CD14-positive monocyte (primary cell): ENCODE results near the gene NDUFB5. TPM values are rescaled to one million over a fixed set of nuclear protein-coding genes. Genes with fewer than 3 reads are reported as not detected.

Experiments
- DNase-seq, 3 donors: peaks; one replicate each; pipeline ENCODE4 v3.0.0-alpha.2; 2011 to 2022
- H2AFZ ChIP-seq: 2 replicates; pipeline ENCODE4 v1.6.0; 2012; ENCODE audit warnings: mild to moderate bottlenecking, low read depth, low read length, inconsistent platforms; ENCODE audit not compliant: insufficient read depth, poor library complexity, severe bottlenecking
- H3K27ac ChIP-seq, 2 donors: 1 replicate in 1 of 2; 2 replicates in 1 of 2; pipeline ENCODE4 v1.5.1; 2012 to 2013; ENCODE audit warnings: low read length in 2 of 2, control low read depth in 1 of 2, inconsistent platforms in 1 of 2, low read depth in 1 of 2, mild to moderate bottlenecking in 1 of 2
- H3K27me3 ChIP-seq, 2 donors: one replicate each; pipeline versions ENCODE4 v1.6.0 to v1.6.1; 2011 to 2013; ENCODE audit warnings: low read length in 2 of 2; ENCODE audit not compliant: control insufficient read depth in 2 of 2, insufficient read depth in 2 of 2
- H3K36me3 ChIP-seq, 2 donors: replicated peaks in 1 of 2; 1 replicate in 1 of 2; 2 replicates in 1 of 2; pipeline versions ENCODE4 v1.5.1 to v1.6.1; 2012 to 2013; ENCODE audit warnings: low read length in 2 of 2, control low read depth in 1 of 2, inconsistent platforms in 1 of 2, mild to moderate bottlenecking in 1 of 2; ENCODE audit not compliant: insufficient read depth in 2 of 2, control insufficient read depth in 1 of 2
- H3K4me1 ChIP-seq, 2 donors: 1 replicate in 1 of 2; 2 replicates in 1 of 2; pipeline versions ENCODE4 v1.5.1 to v1.6.1; 2012 to 2013; ENCODE audit warnings: low read length in 2 of 2, control low read depth in 1 of 2, inconsistent platforms in 1 of 2, mild to moderate bottlenecking in 1 of 2, moderate library complexity in 1 of 2; ENCODE audit not compliant: insufficient read depth in 2 of 2, control insufficient read depth in 1 of 2
- H3K4me2 ChIP-seq: replicated peaks from 2 replicates; pipeline ENCODE3; 2012; ENCODE audit warnings: low read length, moderate library complexity, mild to moderate bottlenecking; ENCODE audit not compliant: poor library complexity, severe bottlenecking; ENCODE audit errors: extremely low read depth
- H3K4me3 ChIP-seq, 3 experiments: fragments of 200-600 bp in 1 of 3; sonication (generic) in 1 of 3; replicated peaks in 1 of 3; 1 replicate in 2 of 3; 2 replicates in 1 of 3; pipeline ENCODE4 v1.5.1; 2011 to 2013; ENCODE audit warnings: low read length in 3 of 3, mild to moderate bottlenecking in 3 of 3, control low read depth in 2 of 3, low read depth in 2 of 3, inconsistent platforms in 1 of 3, moderate library complexity in 1 of 3
- H3K79me2 ChIP-seq: 2 replicates; pipeline ENCODE4 v1.6.0; 2012; ENCODE audit warnings: mild to moderate bottlenecking, control low read depth, inconsistent platforms, low read length, moderate library complexity; ENCODE audit not compliant: insufficient read depth
- H3K9ac ChIP-seq: 2 replicates; pipeline ENCODE4 v1.6.0; 2017; ENCODE audit warnings: low read length, mild to moderate bottlenecking; ENCODE audit not compliant: insufficient read depth, poor library complexity, severe bottlenecking
- H3K9me3 ChIP-seq, 2 donors: replicated peaks in 1 of 2; 1 replicate in 1 of 2; 2 replicates in 1 of 2; pipeline versions ENCODE4 v1.5.1 to v1.6.1; 2012 to 2013; ENCODE audit warnings: low read length in 2 of 2, control low read depth in 1 of 2; ENCODE audit not compliant: control insufficient read depth in 1 of 2, insufficient read depth in 1 of 2
- H4K20me1 ChIP-seq: 2 replicates; pipeline ENCODE4 v1.6.0; 2012; ENCODE audit warnings: mild to moderate bottlenecking, low read length, control low read depth, moderate library complexity; ENCODE audit not compliant: insufficient read depth
- H3K27ac Mint-ChIP-seq, 7 donors: one replicate each; pipeline ENCODE4 v1.8.0; 2020; ENCODE audit warnings: mild to moderate bottlenecking in 7 of 7, mixed read lengths in 7 of 7, moderate library complexity in 6 of 7, inconsistent platforms in 2 of 7
- H3K27me3 Mint-ChIP-seq, 3 donors: one replicate each; pipeline ENCODE4 v1.8.0; 2021 to 2022; ENCODE audit warnings: low read depth in 3 of 3, mild to moderate bottlenecking in 3 of 3, mixed read lengths in 3 of 3, moderate library complexity in 3 of 3, inconsistent platforms in 1 of 3
- H3K36me3 Mint-ChIP-seq, 2 donors: one replicate each; pipeline ENCODE4 v1.8.0; 2020; ENCODE audit warnings: mixed read lengths in 2 of 2, inconsistent platforms in 1 of 2, mild to moderate bottlenecking in 1 of 2
- H3K4me1 Mint-ChIP-seq: one replicate; pipeline ENCODE4 v1.8.0; 2020; ENCODE audit warnings: mild to moderate bottlenecking, mixed read lengths
- H3K4me3 Mint-ChIP-seq, 2 donors: one replicate each; pipeline ENCODE4 v1.8.0; 2020; ENCODE audit warnings: mild to moderate bottlenecking in 2 of 2, mixed read lengths in 2 of 2, moderate library complexity in 1 of 2
- H3K9me3 Mint-ChIP-seq, 7 donors: one replicate each; pipeline ENCODE4 v1.8.0; 2020 to 2022; ENCODE audit warnings: mixed read lengths in 7 of 7, mild to moderate bottlenecking in 6 of 7, moderate library complexity in 6 of 7, inconsistent platforms in 2 of 7
- CTCF ChIP-seq: fragments of 200-600 bp; IDR thresholded peaks from one replicate; pipeline ENCODE4 v1.8.0; 2022; ENCODE audit warnings: antibody characterized with exemption, mild to moderate bottlenecking
- WGBS: methylation state at CpG from one replicate; pipeline ENCODE4 v1.1.5; 2013; ENCODE audit warnings: missing lambda C conversion rate; ENCODE audit not compliant: insufficient coverage; 5-methylcytosine and 5-hydroxymethylcytosine counted together
- intact Hi-C, 2 donors: fragments of 100-400 bp; cut with micrococcal nuclease; formaldehyde crosslinking; loops; one replicate each; pipeline versions ENCODE4 v1.15.0 to v1.15.1; 2023
- polyA plus RNA-seq, 3 donors: library from polyadenylated mRNA; depleted of rRNA in 1 of 3; unstranded in 2 of 3; stranded (reverse) in 1 of 3; fragments of 300-500 nt in 2 of 3; fragments of >200 nt in 1 of 3; fragmentation: Illumina TruSeq in 2 of 3; gene quantifications; 1 replicate in 2 of 3; 2 replicates in 1 of 3; pipeline ENCODE4 v1.2.3, GENCODE V29; 2012 to 2021

The NDUFB5 gene
- polyA plus RNA-seq, 3 donors, result 30.8 to 144 (median 132) TPM

GRCh38 chr3:179646177-179646576 lies 41.6 kb downstream of the NDUFB5 start:
- H3K4me1 Mint-ChIP-seq, result peaks cover 4% of the 10 kb centered on the region
- no peak for TF ChIP-seq CTCF
- H2AFZ ChIP-seq, result no peak overlapping the region
- no peaks in the 10 kb centered on the region for H3K79me2 ChIP-seq
- 100% methylated on average over 1 of the region's 3 CpGs for WGBS
- H3K36me3 Mint-ChIP-seq, result peaks cover 0 to 2% of the 10 kb centered on the region in 2 donors
- intact Hi-C loops, result no loop called here
- no peak for DNase-seq
- peaks cover 0 to 2% (median 0%) of the 10 kb centered on the region in 7 donors for H3K9me3 Mint-ChIP-seq
- H3K4me2 ChIP-seq, result no peak overlapping the region
- H3K27ac ChIP-seq, result no peak overlapping the region
- H3K27me3 ChIP-seq, result peaks cover 0 to 3% of the 10 kb centered on the region in 2 donors
- no peaks in the 10 kb centered on the region for H3K36me3 ChIP-seq
- H3K27ac Mint-ChIP-seq, result no peak overlapping the region
- H3K4me3 ChIP-seq, result no peak overlapping the region
- no peak overlapping the region for H3K9ac ChIP-seq
- peaks cover 0 to 11% (median 5%) of the 10 kb centered on the region in 3 donors for H3K27me3 Mint-ChIP-seq
- no peaks in the 10 kb centered on the region for H3K4me1 ChIP-seq
- no peak overlapping the region for H3K4me3 Mint-ChIP-seq
- H4K20me1 ChIP-seq, result no peaks in the 10 kb centered on the region
- H3K9me3 ChIP-seq, result no peaks in the 10 kb centered on the region

DNA sequence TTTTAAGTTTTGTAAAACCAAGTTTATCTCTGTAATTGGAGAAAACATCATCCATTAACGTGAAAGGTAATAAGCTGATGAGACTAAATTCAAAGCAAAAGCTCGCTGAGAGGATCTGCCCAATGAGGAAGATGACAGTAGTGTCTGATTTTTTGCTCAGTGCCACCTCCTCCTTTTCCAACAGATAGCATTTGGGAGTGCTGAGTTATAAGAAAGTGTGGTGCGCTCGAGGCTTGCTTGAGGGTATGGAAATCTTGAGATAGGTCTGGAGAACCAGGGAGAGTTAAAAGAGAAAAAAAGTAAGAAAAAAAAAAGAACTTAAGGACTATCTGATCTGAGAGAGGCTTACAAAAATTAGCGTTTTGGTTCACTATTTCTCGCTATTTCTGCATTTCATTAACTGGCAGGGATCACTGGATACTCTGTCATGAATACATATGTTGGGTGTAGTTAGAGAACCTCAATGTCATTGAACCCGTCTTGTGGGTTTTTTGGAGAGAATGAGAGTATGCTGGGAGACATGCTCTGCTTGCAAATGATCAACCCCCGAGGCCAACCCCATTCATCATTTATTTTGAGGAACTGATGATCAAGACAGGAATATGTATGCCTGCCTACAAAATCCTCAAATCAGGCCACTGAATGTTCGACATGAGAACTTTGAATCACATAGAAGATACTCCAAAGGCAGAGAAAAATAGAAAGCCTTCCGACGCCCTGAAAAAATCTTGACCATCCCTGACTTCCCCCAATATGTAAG lies 47.3 kb downstream of the NDUFB5 start:
- no peaks in the 10 kb centered on the region for H3K9me3 ChIP-seq
- peaks cover 15 to 25% of the 10 kb centered on the region in 2 donors for H3K4me1 ChIP-seq
- Mint-ChIP-seq H3K4me3 (peak overlapping the region; percentile 79 to 81), H3K36me3 (peaks cover 0 to 5% of the 10 kb centered on the region in 2 donors), H3K27me3 (peaks cover 14 to 37% (median 19%) of the 10 kb centered on the region in 3 donors), H3K4me1 (peaks cover 29% of the 10 kb centered on the region), H3K9me3 (peaks cover 0 to 2% (median 0%) of the 10 kb centered on the region in 7 donors), H3K27ac (peak overlapping the region in 3 of 7 donors; percentile 13 to 68 (median 15))
- no peak overlapping the region for H3K27ac ChIP-seq
- H3K4me2 ChIP-seq, result peak overlapping the region; percentile 89
- H3K79me2 ChIP-seq, result no peaks in the 10 kb centered on the region
- peak overlapping the region; percentile 92 for H2AFZ ChIP-seq
- intact Hi-C loops, result no loop called here
- peak overlapping the region; percentile 47 to 83 (median 54) for H3K4me3 ChIP-seq
- peak overlapping the region; percentile 59 for H3K9ac ChIP-seq
- H3K36me3 ChIP-seq, result no peaks in the 10 kb centered on the region
- no peak for TF ChIP-seq CTCF
- DNase-seq, result peak; percentile 0 to 20 (median 8)
- no peaks in the 10 kb centered on the region for H4K20me1 ChIP-seq
- 56% methylated on average over 4 of the region's 11 CpGs for WGBS
- H3K27me3 ChIP-seq, result peaks cover 0 to 21% of the 10 kb centered on the region in 2 donors
